NCI-H748 (cell line): ENCODE data around the gene CBFA2T2.
A peak's percentile ranks its signal among the peaks of the same experiment; 100 is the strongest.
"Not testable (repeated sequence)": the region's sequence is repeated elsewhere in the genome, so short reads cannot be mapped to it uniquely, and the experiment has no call there.

ENCODE experiments used
- DNase-seq: peaks from one replicate; lab custom pipeline; 2025; ENCODE audit not compliant: unreplicated experiment; lab: John Stamatoyannopoulos, UW

Gene CBFA2T2

DNA sequence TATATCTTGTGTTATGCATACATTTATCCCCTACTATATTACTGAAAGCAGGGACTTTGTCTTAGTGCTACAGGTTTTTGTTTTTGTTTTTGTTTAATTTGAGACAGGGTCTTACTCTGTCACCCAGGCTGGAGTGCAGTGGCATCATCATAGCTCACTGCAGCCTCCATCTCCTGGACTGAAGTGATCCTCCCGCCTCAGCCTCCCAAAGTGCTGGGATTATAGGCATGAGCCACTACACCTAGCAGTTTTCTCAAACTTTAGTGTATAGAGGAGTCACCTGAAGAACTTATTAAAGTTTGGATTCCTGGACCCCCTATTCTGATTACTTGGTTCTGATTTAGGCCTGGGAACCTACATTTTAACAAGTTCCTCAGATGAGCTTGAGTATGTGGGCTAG is 51.9 kb downstream of the CBFA2T2 start:
- DNase-seq = no peak

DNA sequence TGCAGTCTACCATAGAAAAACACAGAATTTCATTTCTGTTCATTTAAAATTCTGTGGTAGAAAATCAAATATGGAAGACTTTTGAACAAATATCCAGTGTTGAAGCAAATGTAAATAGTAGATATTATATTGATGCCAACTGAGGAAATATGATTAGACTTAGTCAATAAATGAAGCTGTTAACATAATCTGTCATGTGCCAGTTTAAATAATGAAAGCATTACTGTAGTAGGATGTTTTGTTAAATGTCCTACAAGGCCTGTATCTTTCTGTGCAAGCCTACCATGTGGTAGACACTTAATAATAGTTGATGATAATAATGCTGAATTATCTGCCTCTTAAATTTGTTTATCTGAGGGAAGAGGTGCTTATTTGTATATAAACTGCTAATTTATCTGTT is 55.9 kb downstream of the CBFA2T2 start:
- DNase-seq = no peak

- DNase-seq = peak; percentile 20
Observed at GRCh38 chr20:33549229-33549999, 59.5 kb downstream of the CBFA2T2 start.

DNA sequence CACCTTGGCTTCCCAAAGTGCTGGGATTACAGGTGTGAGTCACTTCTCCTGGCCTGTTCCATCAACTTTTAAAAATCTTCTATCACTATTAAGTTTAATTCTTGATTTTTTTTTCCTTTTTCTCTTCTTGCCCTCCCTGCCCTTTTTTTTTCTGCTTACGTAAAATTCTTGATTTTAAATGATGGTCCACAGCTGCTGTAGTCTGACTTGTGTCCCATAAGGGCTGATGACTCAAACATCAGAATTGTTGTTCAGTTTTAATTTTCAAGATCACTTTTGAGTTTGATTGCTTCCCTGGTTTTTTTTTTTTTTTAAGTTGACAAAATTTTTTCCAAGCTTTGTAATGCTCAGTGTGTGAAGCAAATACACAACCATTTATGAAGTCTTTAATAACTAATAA is 61.9 kb downstream of the CBFA2T2 start:
- DNase-seq = no peak

- DNase-seq = peak; percentile 23
Observed at GRCh38 chr20:33552519-33552918, 62.6 kb downstream of the CBFA2T2 start.

DNA sequence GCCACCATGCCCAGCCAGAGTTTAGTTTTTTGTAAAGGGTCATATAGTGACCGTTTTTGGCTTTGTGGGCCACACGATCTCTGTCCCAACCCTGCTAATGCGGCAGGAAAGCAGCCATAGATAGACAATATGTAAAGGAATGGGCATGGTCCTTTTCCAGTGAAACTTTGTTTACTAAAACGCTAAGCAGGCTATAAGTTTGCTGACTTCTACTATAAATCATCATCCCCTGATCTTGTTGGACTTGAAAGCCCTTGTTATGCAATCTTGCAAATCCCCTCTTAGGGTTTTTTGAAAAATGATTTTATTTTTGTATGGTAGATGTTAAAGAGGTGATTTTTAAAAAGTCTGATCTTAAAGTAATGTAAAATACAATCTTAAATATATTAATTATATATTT is 63.6 kb downstream of the CBFA2T2 start:
- no peak for DNase-seq

DNA sequence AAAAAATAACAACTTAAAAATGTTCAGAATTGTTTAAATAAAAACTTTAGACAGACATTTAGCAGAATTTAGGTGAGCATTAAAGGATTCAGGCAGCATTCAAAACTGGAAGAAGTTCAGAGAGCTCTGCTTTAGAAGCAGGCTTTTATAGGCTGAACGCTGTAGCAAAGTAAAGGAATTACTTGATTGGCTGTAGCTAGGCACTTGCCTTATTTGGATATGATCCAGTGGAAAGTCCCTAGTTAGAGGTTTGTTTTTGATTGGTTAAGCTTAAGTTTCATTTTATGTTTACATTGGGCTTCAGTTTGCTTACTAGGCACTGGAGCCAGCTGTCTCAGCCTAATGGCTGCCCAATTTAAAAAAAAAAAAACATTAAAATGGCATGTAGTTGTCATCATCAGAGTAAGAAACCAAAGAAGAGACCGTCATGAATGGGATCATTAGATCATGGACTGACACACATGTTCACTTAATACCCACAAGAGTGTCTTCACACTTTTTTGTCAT is 65.1 kb downstream of the CBFA2T2 start:
- peak; percentile 97 for DNase-seq

- DNase-seq = no peak
Observed at GRCh38 chr20:33555755-33556154, 65.9 kb downstream of the CBFA2T2 start.

- DNase-seq = no peak
Observed at GRCh38 chr20:33556246-33556645, 66.3 kb downstream of the CBFA2T2 start.

DNA sequence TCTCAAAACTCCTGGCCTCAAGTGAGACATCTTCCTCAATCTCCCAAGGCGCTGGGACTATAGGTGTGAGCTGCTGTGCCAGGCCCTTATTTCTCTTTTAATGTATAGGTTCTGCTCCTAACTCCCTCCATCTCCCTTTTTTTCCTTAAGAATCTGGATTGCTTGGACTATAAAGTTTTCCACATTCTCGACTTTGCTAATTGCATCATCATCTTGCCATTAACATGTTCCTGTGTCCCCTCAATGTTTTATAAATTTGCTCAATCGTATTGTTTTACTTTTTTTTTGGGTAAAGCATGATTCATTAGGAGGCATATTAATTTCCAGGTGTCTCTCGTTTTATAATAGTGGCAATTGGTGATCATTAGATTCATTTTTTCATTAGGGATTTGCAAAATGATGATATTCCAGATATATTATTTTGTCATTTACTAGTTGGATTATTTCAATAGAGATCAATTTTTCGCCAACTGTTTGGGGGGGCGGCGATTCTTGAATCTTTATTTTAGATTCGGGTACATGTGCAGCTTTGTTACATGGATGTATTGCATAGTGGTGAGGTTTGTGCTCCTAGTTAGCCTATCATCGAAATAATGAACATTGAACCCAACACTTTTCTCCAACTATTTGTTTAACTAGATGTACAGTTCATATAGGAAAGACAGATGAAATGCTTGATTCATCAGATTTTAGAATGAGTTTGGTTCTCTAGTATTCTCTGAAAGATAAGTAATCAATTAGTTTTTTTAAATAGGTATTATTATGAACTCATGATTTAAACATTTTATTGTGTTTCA is 68.7 kb downstream of the CBFA2T2 start:
- DNase-seq = no peak

GRCh38 chr20:33559212-33559611 is 69.3 kb downstream of the CBFA2T2 start:
- no peak for DNase-seq

DNA sequence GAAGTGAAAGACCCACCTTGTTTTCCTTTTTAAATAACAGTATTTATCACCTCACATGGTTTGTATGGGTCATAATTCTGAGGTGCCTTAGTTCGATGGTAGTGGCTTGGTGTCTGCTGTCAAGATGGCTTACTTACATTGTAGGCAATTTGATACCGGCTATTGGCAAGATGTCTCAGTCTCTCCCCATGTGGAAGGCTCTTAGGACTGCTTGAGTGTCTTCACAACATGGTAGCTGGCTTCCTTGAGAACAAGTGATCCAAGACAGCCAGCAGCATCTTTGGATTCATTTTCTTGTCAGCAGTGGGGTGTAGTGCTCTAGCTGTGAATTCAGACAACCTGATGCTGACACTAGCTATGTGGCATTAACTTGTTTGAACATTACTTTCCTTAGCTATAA is 70.1 kb downstream of the CBFA2T2 start:
- DNase-seq = no peak

DNA sequence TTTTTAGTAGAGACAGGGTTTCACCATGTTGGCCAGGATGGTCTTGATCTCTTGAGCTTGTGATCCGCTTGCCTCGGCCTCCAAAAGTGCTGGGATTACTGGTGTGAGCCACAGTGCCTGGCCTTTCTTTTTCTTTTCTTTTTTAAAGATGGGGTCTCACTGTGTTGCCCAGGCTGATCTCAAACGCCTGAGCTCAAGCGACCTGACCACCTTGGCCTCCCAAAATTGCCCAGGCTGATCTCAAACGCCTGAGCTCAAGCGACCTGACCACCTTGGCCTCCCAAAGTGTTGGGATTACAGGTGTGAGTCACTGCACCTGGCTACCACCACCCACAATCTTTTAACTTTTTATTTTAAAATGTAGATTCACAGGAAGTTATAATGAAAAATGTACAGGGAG is 71.2 kb downstream of the CBFA2T2 start:
- not testable (repeated sequence) for DNase-seq

GRCh38 chr20:33561692-33562601 is 72.1 kb downstream of the CBFA2T2 start:
- DNase-seq = peak; percentile 99

DNA sequence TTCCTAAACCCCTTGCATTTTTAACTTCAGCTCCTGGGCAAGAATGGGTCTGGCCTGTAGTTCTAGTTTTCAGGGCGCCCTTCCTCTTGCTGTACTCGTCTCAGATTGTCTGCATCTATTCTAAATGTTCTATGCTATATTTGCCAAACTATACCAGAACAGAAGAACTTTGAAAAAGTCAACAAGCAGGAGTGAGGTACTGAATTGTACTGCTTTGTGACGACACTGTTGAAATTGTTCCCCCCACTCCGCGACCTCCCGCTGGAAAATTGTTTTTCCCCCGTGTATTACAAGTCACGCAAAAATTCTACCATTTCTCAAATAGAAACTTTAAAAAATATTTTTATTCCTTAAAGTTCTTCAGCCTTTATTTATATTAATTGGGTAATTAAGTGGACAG is 73.9 kb downstream of the CBFA2T2 start:
- peak; percentile 48 for DNase-seq

GRCh38 chr20:33566781-33567603 is 77.1 kb downstream of the CBFA2T2 start:
- DNase-seq = peak; percentile 60

GRCh38 chr20:33567949-33568348 is 78.1 kb downstream of the CBFA2T2 start:
- DNase-seq = peak; percentile 49

DNA sequence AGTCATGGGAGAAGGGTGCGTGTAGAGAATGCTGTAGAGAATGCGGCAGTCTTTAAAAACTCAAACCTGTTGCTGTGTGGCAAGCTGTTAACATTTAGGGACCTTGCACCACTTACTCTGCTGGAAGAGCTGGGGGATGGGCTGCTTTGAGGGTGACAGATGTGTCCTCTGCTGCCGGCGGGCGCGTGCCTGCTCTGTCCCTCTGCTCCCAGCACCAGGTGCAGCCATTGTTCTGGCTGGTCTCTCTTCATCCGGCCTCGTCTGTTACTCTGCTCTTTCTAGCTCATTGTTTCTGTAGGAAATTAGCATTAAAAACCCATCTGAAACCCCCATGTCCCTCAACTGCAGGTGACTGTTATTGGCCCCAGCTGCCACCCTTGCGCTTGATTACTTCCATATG is 78.5 kb downstream of the CBFA2T2 start:
- DNase-seq = peak; percentile 99

DNA sequence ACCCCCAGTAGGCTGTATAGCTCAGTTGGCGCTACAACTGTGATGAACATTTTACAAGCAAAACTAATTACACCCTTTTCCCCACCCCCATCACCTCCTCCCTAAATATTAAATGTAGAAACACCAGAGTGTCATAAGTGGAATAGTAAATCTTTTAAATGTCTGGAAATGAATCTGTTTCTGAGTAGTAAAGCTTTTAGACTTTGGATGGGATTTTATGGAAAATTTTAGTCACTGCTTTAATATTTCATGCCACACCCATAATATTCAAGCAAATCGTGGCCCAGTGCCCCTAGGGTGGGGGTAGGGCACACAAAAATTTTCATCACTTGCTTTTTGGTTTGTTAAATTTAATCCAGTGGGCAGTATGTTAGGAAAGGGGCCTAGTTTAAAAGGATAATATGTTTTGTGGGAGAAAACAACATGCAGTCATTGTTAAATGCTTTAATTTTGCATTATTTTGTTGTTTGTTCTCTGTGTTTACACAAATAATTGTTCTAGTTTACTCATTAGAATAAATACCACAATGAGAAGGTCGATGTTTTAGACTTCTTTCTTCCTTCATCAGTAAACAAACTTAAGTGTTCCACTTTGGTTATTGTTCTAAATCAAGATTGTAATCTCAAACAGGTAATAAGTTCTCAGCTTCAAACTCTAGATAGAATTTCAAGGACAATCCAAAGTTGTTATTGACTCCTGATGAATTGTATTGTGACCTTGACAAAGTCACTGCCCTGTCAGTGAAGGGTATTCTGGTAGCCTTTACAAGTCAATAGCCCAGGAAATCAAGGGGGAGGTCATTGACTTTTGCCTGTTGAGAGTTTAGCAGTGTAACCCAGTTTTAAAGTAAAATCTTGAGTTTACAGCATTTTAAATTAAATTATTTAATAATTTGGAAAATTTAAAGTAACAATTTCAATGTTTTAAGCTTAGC is 79.2 kb downstream of the CBFA2T2 start:
- no peak for DNase-seq
